ENCODE data around the gene TMUB1. TPM values are rescaled to one million over a fixed set of nuclear protein-coding genes. Genes with fewer than 3 reads are reported as not detected.

The TMUB1 gene
- total RNA-seq, 1 donor from 2014 or later: 34.9 TPM

DNA sequence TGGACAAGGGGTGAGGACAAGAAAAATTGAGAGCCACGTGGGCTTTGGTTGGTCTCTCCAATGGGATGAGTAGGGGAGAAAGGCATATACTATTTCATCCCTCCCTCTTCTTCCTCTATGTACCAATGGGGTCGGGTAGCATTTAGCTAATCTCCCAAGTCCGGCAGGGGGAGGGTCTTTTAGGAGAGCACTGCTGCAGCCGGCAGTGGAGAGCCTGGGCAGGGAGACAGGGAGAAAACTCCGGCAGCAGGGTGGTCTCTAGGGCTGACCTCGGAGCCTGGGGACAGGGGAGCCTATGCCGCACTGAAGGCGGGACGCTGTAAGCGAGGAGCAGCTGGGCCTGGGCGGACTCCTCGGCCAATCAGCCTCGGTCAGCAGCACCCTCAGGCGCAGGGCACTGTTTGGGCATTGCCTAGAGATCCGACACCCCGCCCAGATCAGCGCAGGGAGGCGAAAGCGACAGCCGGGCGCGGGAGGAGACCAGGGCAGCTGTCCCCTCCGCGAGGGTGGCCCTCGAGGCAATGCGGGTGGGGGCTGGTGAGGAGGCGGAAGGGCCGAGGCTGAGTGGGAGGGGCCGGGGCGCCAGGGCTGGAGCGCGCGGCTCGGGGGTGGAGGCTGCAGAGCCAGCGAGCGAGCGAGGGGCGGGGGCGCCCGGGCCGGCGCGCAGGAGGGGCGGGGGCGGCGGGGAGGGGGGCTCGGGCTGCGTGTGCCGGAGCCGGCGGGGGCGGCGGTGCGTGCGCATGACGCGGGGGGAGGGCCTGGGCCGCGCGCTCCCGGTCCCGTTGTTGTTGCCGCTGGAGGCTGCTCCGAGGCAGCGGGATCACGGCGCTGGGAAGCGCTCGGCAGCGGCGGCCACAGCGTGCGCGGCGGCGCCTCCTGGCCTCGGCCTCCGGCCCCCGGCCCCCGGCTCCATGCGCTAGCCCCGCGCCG lies 2.7 kb upstream of the TMUB1 start, which contains the start of gene AGAP3:
Gene AGAP3 (plus strand): TSS at position 785 of the 930 bp plus-strand sequence. CDS start 267 bp downstream, outside the sequence.
- no peak for DNase-seq (ENCODE audit: low read depth)

DNA sequence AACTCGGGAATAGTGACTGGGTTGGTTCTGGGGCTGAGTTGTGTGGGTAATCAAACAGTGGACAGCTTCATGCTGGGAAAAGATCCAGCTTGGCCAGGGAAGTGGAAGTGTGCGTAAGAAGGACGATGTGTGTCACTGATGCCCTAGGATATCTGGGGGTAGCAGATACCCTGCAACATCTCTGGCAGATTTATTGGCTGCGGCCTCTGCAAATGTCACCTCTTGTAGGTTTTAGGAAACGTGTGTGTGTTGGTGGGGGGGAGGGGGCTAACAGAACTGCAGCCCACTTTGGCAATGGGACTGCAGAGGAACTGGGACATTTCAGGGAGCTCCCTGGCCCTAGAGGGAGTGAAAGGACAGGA lies 2.0 kb upstream of the TMUB1 start:
- no peak for DNase-seq (ENCODE audit: low read depth)

DNA sequence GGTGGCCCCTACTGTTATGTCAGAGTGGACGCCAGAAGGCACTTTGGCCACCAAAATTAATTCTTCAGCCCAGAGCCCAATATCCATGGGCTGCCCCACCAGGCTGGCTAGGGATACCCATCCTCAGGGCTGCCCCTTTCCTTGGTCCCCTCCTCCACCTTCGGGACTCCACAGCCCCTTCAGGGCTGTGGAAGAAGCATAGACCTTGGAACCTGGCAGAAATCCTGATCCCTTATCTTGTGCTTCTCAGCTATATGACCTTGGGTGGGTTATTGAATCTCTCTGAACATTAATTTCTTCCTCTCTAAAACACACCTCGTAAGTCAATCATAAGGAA lies 499 bp upstream of the TMUB1 start:
- no peak for DNase-seq (ENCODE audit: low read depth)

DNA sequence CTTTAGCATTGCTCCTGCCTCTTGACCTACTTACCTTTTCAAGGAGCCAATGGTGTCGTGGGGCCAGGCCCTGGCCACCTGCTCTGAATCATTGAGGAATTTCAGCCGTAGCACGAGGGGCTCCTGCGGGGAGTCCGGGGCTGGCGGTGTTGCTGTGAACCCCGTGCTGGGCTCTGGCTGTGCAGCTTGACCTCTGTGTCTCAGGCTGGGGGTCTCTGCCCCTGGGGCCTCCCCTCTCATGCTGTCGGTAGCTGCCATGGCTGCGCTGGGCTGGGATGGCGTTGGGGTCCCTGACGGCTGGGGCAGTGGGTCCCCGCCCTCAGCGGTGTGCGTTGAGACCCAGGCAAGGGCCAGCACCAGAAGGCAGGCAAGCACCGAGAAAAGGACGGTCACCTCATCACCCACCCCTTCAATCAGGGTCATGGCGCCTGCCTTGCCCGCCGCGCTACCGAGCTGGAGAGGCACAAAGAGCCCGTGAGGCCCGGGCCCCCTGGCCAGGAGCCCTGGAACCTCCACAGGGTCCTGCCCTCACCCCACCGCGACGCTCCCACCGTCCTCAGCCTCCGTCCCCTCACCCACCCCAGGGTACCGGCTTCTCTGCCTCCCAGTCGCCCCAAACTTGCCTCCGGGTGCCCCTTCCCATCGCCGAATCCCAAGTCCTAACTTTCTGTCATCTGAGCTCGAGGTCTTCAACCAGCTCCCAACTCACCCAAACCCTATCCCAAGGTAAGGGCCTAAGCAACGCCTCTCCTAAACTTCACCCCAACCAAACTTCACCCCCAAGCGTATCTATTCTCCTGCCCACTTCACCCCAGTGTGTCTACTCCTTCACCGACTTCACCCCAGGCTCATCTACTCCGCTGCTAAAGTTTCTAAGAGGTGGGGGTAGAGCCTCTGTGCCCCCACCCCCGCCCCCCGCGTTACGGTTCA lies 887 bp downstream of the TMUB1 start:
- DNase-seq (ENCODE audit: low read depth): no peak

DNA sequence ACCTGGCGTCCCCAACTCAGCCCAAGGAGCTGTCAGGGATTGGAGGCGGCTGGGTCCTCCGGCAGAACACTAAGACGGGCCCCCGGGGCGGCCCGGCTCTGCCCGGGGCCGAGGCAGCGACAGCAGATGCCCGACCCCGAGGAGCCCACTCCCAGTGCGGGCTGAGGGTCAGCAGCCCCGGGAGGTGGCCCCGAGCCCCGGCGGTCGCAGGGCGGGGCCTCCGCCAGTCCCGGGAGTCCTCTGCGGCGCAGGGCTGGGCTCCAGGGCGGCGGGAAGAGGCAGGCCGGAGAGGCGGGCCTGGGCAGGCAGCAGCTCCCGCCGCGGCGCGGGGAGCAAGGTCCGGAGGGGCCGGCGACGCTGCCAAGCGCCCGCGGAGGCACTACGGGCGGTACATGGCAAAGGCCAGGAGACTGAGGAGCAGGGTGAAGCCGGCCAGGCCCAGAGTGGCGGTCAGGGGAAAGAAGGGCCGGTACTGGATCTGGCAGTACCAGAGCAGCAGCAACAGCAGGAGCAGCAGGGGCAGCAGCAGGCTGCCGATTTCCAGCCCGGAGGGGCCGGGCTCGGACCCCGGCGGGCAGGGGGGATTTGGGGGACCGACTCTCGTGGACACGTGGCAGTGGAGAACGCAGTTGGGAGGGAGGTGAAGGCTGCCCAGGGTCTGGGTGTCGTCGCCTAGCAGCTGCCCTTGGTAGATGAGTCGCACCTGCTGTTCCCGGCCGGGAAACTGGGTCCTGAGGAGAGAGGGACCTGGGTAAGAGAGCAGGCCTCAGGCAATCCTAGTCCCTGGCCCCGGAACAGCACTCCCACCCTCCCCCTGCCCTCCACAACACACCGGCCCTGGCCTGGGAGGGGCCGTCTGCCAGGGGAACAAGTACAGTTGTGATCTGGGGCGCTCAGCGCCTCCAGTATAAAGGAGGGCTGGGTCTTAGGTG lies 1.9 kb downstream of the TMUB1 start:
- DNase-seq (ENCODE audit: low read depth): no peak

DNA sequence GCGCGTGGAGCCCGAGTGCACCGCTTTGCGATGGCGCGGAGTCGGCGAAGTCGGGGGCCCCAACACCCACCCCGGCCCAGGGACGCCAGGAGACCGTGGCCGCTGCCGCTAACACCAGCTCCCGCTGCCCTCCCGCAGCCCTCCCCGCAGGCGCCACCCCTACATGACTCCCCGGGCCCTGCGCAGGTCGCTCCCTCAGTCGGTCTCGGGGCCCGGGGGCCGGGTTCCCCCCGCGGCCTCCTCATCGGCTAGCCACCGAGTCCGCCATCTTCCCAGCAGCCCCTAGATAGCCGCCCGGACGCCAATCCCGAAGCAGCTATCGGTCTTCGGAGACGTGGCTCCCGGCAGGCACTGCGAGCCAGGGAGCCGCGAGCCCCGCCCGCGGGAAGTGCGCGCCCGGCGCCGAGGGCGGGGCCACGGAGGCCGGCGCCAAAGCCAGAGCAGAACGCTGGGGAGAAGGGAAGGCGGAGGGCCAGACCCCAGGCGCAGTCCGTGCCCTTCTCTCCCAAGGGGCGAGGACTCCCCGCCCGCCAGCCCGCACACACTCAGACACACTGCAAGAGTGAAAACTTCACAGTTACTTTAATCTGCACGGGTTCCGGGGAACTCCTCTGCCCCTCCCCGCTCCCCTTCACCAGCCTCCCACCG lies 2.6 kb downstream of the TMUB1 start, which contains the start of gene FASTK:
Gene FASTK (minus strand): TSS at position 288 of the 648 bp plus-strand sequence. CDS start 43 bp downstream, at position 245.
- DNase-seq (ENCODE audit: low read depth): peak; percentile 75

DNA sequence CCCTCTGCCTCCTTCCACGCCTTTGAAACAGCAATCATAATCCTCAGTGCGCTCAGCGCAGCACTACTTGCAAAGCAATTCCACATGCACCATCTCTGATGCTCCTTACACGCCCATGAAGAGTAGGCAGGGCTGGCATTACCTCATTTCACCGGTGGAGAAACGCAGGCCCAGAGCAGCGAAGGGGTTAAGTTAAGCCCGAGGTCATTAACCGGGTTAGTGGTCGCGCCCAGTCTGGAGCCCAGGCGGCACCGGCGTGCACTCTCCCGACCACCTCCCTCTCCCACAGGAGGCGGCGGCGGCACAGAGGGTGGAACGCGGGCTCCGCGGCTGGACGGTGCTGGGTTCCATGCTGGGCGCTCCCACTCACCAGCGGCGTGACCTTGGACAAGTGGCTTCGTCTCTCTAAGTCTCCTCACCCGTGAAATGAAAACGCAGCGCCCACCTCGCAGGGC lies 3.2 kb downstream of the TMUB1 start:
- DNase-seq (ENCODE audit: low read depth): no peak

DNA sequence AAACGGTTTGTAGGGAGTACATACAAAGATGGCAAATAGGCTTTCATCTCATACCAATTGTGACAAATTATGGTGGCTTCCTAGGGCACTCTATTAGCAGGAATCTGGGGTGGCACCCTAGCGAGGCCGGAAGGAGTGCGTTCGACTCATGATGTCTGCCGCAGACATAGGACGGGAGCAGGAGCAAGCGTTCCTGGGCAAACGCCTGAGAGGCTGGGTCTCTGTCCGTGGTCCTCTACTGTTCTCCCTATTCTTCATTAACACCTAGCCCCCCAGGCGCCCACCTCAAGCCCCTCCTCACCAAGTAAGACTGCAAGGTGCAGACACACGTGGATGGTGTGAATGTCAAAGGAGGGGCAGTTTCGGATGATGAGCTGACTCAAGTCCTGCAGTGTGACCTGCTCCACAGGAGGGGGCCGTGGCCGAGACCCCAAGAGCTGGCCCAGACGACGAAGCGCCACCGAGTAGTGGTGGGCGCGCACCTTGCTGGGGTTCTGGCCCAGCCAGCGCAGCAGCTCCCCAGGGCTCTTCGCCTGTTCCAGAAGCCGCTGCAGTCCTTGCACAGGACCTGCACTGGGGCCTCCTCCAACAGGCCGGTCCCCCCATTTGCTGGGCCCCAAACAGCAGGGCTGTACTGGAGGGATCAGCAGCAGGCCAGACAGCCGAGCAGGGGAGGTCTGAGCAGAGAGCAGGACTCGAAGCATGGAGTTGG lies 3.9 kb downstream of the TMUB1 start:
- no peak for DNase-seq (ENCODE audit: low read depth)

DNA sequence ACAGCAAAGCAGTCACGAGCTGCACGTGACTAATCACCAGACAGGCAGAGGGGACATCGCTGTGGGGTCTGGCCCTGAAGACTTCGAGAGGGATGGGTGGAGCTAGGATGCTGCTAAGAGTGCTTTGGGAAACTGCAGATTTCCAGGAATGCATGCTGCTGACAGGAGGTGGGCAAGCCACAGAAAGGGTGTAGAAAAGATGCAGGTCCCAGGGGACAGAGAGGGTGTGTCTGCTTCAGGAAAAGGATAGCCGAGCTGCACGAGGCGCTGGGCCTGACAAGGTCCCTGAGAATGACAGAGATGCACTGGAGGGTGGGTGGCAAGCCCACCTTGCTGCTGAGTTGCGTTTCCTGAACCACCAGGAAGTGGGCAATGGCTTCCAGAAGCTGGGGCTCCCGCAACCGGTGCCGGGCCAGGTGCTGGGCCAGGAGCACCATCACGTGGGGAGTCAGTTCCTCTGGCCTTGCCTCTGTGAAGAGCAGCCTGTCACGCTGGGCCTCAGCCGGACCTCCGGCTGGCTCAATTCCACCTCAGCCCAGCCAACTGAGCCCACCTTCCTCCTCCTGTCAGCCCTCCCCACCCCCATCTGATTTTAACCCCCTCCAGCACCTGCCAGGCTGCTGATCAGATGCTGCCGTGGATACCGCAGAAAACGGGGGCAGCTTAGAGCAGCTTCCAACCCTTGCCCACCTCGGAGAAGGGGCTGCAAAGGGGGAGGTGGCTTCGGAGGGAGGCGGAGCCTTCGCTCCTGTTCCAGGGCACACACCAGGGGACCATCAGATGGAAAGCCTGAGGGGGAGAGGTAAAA lies 4.9 kb downstream of the TMUB1 start:
- no peak for DNase-seq (ENCODE audit: low read depth)

DNA sequence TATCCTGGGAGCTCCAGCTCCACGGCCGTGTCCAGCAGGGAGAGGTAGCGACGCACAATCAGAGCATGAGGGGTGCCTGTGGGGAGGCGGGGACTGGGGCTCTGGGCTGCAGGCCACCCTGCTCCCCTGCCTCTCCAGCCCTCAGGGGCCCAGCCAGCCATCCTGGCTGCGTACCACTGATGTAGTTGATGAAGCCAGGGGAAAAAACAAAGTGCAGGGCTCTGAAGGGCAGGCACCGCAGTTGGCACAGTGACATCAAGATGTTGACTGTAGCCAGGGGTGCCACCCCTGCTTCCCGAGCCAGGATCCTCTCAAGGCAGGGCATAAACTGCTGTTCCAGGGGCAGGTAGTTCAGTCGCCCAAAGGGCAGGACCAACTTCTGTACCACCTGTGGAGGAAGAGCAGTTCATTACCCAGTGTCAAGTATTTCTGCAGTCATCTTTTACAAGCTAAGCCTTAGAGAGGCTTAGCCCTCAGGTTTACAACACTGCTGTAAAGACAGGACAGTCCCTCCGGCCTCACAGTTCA lies 5.5 kb downstream of the TMUB1 start:
- no peak for DNase-seq (ENCODE audit: low read depth)

DNA sequence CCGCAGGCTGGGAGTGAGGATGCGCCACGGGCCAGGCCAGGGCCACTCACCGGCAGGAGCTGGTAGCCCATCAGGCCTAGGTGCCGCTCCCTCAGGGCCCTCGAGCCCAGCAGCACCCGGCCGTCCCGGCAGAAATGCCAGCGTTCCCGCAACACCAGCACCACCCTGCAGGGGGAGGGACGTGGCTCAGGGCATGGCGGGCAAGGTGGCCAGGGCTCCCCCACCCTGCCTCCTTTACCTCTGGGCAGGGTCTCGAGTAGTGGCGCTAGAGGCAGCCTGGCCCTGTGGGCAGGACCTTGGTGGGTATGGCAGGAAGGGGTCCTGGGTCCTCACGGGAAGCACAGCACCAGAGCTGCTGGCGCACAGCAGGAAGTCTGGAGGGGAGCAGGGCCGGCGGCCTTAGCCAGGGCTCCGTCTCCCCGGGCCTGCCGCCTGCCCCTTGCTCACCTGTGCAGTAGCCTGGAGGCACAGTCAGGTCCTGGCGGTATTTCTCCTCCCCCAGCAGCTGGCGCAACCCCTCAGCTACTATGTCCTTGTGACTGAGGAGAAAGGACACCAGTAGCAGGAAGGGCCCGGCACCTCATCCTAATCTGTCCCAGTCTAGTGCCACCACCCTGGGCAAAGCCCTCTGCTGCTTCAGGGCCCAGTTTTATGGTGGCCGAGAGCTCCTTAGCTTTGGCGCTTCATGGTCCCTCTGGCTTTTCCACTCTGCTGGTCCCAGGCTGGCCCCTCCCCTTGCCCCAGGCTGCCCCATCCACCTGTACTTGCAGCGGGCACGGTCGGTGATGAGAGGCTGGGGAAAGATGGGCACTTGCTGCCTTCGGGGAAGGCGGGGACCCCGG lies 6.2 kb downstream of the TMUB1 start:
- no peak for DNase-seq (ENCODE audit: low read depth)

DNA sequence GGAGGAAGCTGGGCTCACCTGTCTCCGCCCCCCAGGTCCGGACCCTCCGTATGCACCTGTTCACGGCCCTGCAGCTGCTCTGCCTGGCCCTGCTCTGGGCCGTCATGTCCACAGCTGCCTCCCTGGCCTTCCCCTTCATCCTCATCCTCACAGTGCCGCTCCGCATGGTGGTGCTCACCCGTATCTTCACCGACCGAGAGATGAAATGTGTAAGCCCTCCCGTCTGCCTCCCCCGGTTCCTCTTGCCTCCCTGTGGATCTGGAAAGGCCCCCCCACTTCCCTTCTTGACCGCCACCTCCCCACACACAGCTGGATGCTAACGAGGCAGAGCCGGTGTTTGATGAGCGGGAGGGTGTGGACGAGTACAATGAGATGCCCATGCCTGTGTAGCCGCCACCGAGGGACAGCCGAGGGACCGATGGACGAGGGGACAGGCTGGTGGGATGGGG lies 7.3 kb downstream of the TMUB1 start:
- no peak for DNase-seq (ENCODE audit: low read depth)

DNA sequence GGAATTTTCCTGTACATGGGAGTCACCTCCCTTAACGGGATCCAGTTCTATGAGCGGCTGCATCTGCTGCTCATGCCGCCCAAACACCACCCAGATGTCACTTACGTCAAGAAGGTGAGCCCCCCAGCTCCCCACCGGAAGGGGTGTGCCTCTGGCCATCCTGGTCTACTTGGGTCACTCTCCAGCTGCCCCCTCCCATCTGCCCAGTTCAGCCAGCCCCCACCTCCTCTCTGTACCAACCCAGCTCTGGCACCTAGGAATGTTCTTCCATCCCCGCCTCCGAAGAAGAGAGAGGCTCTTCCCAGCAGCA lies 7.7 kb downstream of the TMUB1 start:
- no peak for DNase-seq (ENCODE audit: low read depth)

DNA sequence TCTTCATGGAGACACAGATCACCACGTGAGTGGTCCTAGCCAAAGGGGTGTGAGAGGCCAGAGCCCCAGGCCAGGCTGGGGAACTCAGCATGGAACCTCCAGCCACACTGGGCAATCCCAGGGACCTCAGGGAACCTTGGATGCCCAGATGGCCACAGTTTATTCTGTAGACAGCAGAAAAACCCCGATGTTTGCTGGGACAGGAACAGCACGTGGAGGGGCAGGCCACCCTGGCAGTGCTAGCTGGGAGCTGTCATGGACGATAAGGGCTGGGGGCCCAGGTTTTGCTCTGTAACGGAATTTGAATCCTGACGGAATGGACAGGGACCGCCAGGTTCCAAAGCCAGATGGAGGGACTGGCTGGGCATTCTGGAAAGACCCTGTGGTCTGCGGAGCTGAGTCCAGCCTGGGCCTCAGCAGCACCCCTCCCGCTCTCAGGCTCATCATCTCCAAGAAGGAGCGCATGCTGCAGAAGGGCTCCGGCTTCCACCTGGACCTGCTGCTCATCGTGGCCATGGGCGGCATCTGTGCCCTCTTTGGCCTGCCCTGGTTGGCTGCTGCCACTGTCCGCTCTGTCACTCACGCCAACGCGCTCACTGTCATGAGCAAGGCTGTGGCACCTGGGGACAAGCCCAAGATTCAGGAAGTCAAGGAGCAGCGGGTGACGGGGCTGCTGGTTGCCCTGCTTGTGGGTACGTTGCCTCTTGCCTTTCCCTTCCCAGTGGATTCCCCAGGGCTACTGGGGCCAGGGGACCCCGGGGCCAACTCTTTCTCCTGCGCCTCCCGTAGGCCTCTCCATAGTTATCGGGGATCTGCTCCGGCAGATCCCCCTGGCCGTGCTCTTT lies 8.3 kb downstream of the TMUB1 start:
- no peak for DNase-seq (ENCODE audit: low read depth)

DNA sequence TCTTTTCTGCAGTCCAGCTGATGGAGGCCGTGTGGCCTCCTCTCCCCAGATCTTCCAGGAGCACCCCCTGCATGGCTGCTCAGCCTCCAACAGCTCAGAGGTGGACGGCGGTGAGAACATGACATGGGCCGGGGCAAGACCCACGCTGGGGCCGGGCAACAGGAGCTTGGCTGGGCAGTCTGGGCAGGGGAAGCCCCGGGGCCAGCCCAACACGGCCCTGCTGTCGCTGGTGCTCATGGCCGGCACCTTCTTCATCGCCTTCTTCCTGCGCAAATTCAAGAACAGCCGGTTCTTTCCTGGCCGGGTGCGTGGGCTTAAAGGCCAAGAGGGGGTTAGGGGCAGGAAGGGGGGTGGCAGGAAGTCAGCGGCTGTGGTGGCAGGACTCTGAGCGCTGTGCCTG lies 9.3 kb downstream of the TMUB1 start:
- no peak for DNase-seq (ENCODE audit: low read depth)

DNA sequence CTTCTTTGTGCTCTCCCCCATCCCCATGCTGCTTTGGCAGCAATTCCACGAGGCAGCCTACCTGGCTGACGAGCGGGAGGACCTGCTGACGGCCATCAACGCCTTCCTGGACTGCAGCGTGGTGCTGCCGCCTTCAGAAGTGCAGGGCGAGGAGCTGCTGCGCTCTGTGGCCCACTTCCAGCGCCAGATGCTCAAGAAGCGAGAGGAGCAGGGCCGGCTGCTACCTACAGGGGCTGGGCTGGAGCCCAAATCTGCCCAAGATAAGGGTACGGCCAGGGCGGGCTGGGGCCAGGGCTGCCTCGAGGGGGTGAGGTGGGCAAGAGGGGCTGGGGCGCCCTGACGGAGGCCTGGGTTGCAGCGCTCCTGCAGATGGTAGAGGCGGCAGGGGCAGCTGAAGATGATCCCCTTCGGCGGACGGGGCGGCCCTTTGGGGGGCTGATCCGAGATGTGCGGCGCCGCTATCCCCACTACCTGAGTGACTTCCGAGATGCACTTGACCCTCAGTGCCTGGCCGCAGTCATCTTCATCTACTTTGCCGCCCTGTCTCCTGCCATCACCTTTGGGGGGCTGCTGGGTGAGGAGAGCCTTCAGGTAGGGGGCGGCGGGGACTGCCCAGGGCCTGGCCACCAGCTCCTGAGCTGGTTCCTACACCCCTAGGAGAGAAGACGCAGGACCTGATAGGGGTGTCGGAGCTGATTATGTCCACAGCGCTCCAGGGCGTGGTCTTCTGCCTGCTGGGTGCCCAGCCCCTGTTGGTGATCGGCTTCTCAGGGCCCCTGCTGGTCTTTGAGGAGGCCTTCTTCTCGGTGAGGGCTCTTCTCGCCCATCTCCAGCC lies 12.0 kb downstream of the TMUB1 start:
- no peak for DNase-seq (ENCODE audit: low read depth)

Data from renal cortical epithelial cell (primary cell).